H1 (cell line): Measurements from ENCODE around the gene ZNF358. TPM values are rescaled to one million over a fixed set of nuclear protein-coding genes. Genes with fewer than 3 reads are reported as not detected.

Source experiments
- CTCF ChIA-PET: fragments of 300-600 bp; sonication (Branson Sonifier 250); formaldehyde crosslinking; loops from one replicate; lab custom pipeline; 2021; ENCODE audit not compliant: partially characterized antibody; lab: Charles Lee
- POLR2A ChIA-PET: fragments of 300-600 bp; sonication (Branson Sonifier 250); formaldehyde crosslinking; loops from one replicate; lab custom pipeline; 2021; ENCODE audit warnings: inconsistent platforms; ENCODE audit not compliant: partially characterized antibody; lab: Charles Lee
- DNase-seq, 2 experiments: peaks; one replicate each; pipeline versions ENCODE4 v3.0.0 to v3.0.0-alpha.2; 2010 to 2022; ENCODE audit warnings: low spot score in 2 of 2, low read depth in 1 of 2, mixed read lengths in 1 of 2
- FAIRE-seq: peaks from 2 replicates; lab custom pipeline; 2011; peaks lifted over from hg19 to GRCh38; lab: Jason Lieb, UNC
- H2AFZ ChIP-seq: 2 replicates; pipeline ENCODE4 v1.8.1; 2012; ENCODE audit warnings: low read length, inconsistent platforms
- H2AK5ac ChIP-seq: 2 replicates; pipeline ENCODE4 v1.6.1; 2013; ENCODE audit warnings: low read depth, low read length
- H2BK120ac ChIP-seq: replicated peaks from 2 replicates; pipeline ENCODE3; 2013; ENCODE audit warnings: low read depth, low read length, inconsistent platforms
- H2BK12ac ChIP-seq: 2 replicates; pipeline ENCODE4 v1.6.1; 2013; ENCODE audit warnings: low read depth, low read length
- H2BK15ac ChIP-seq: 2 replicates; pipeline ENCODE4 v1.6.1; 2013; ENCODE audit warnings: low read length
- H2BK20ac ChIP-seq: 2 replicates; pipeline ENCODE4 v1.6.1; 2013; ENCODE audit warnings: low read length
- H2BK5ac ChIP-seq: 2 replicates; pipeline ENCODE4 v1.6.1; 2013; ENCODE audit warnings: low read depth, low read length
- H3K14ac ChIP-seq: 2 replicates; pipeline ENCODE4 v1.6.1; 2013; ENCODE audit warnings: inconsistent platforms; ENCODE audit not compliant: insufficient read length
- H3K18ac ChIP-seq: 2 replicates; pipeline ENCODE4 v1.6.1; 2013; ENCODE audit warnings: low read length; ENCODE audit errors: extremely low read depth
- H3K23ac ChIP-seq: 2 replicates; pipeline ENCODE4 v1.6.1; 2013; ENCODE audit warnings: inconsistent platforms; ENCODE audit not compliant: insufficient read length
- H3K23me2 ChIP-seq: 2 replicates; pipeline ENCODE4 v1.6.1; 2013; ENCODE audit warnings: low read depth, low read length
- H3K27ac ChIP-seq: 2 replicates; pipeline ENCODE4 v1.6.1; 2011; ENCODE audit warnings: low read depth, low read length, inconsistent platforms
- H3K27me3 ChIP-seq, 4 experiments: replicated peaks in 1 of 4; 1 replicate in 1 of 4; 2 replicates in 3 of 4; pipeline versions ENCODE4 v1.6.1 to v1.8.1; 2011 to 2013; ENCODE audit warnings: low read length in 3 of 4, mild to moderate bottlenecking in 3 of 4, inconsistent platforms in 2 of 4, mixed read lengths in 2 of 4, moderate library complexity in 1 of 4; ENCODE audit not compliant: control insufficient read depth in 3 of 4, insufficient read depth in 3 of 4; ENCODE audit errors: extremely low read depth in 1 of 4
- H3K36me3 ChIP-seq, 4 experiments: 2 replicates each; pipeline versions ENCODE4 v1.6.1 to v1.8.1; 2011 to 2013; ENCODE audit warnings: mild to moderate bottlenecking in 4 of 4, low read length in 3 of 4, moderate library complexity in 2 of 4, control low read depth in 1 of 4, inconsistent platforms in 1 of 4; ENCODE audit not compliant: insufficient read depth in 4 of 4, control insufficient read depth in 2 of 4
- H3K4ac ChIP-seq: replicated peaks from 2 replicates; pipeline ENCODE3; 2013; ENCODE audit warnings: low read length, low read depth, mixed read lengths, inconsistent platforms; ENCODE audit not compliant: insufficient read length
- H3K4me1 ChIP-seq, 4 experiments: replicated peaks in 1 of 4; 1 replicate in 1 of 4; 2 replicates in 3 of 4; pipeline versions ENCODE4 v1.6.1 to v1.8.1; 2011 to 2013; ENCODE audit warnings: low read length in 3 of 4, inconsistent platforms in 2 of 4, mixed read lengths in 1 of 4; ENCODE audit not compliant: insufficient read depth in 4 of 4, control insufficient read depth in 3 of 4
- H3K4me2 ChIP-seq, 2 experiments: 2 replicates each; pipeline versions ENCODE4 v1.6.1 to v1.8.1; 2011 to 2013; ENCODE audit warnings: low read depth in 2 of 2, low read length in 2 of 2, control low read depth in 1 of 2, inconsistent platforms in 1 of 2, mild to moderate bottlenecking in 1 of 2; ENCODE audit not compliant: insufficient read depth in 1 of 2
- H3K4me3 ChIP-seq, 4 experiments: fragments of 200-600, 300-600 bp in 1 of 4; sonication (generic), shearing (Covaris generic), sonication (Bioruptor Twin) in 1 of 4; 2 replicates each; pipeline versions ENCODE4 v1.5.1 to v1.8.1; 2011 to 2016; ENCODE audit warnings: low read length in 4 of 4, low read depth in 3 of 4, control low read depth in 2 of 4, inconsistent platforms in 2 of 4, mild to moderate bottlenecking in 2 of 4, mixed read lengths in 1 of 4, moderate library complexity in 1 of 4; ENCODE audit not compliant: insufficient read depth in 2 of 4; ENCODE audit errors: extremely low read depth in 1 of 4
- H3K56ac ChIP-seq: replicated peaks from 2 replicates; pipeline ENCODE3; 2013; ENCODE audit warnings: low read depth, mild to moderate bottlenecking, mixed read lengths, low read length, inconsistent platforms; ENCODE audit not compliant: insufficient read length
- H3K79me1 ChIP-seq: 2 replicates; pipeline ENCODE4 v1.6.1; 2013; ENCODE audit warnings: low read depth, low read length, control low read depth
- H3K79me2 ChIP-seq, 2 experiments: 2 replicates each; pipeline versions ENCODE4 v1.6.1 to v1.8.1; 2012 to 2013; ENCODE audit warnings: low read length in 2 of 2, mild to moderate bottlenecking in 2 of 2, inconsistent platforms in 1 of 2; ENCODE audit not compliant: insufficient read depth in 2 of 2, control insufficient read depth in 1 of 2
- H3K9ac ChIP-seq, 4 experiments: replicated peaks in 1 of 4; 1 replicate in 1 of 4; 2 replicates in 3 of 4; pipeline versions ENCODE4 v1.6.1 to v1.8.1; 2011 to 2013; ENCODE audit warnings: low read depth in 3 of 4, low read length in 3 of 4, control low read depth in 2 of 4, mild to moderate bottlenecking in 2 of 4, moderate library complexity in 2 of 4, inconsistent platforms in 1 of 4; ENCODE audit errors: extremely low read depth in 1 of 4
- H3K9me3 ChIP-seq, 2 experiments: 2 replicates each; pipeline versions ENCODE4 v1.6.1 to v1.8.1; 2012 to 2013; ENCODE audit warnings: mild to moderate bottlenecking in 2 of 2, moderate library complexity in 2 of 2, control low read depth in 1 of 2, inconsistent platforms in 1 of 2, low read depth in 1 of 2, low read length in 1 of 2, mixed read lengths in 1 of 2; ENCODE audit not compliant: insufficient read depth in 2 of 2
- H4K20me1 ChIP-seq, 2 experiments: replicated peaks in 1 of 2; 2 replicates each; pipeline versions ENCODE3 to v1.8.1; 2011 to 2013; ENCODE audit warnings: inconsistent platforms in 2 of 2, low read length in 2 of 2, mild to moderate bottlenecking in 1 of 2; ENCODE audit not compliant: insufficient read depth in 2 of 2, control insufficient read depth in 1 of 2
- H4K5ac ChIP-seq: 2 replicates; pipeline ENCODE4 v1.6.1; 2013; ENCODE audit warnings: low read length, low read depth, mixed read lengths, inconsistent platforms; ENCODE audit not compliant: insufficient read length
- H4K8ac ChIP-seq: 2 replicates; pipeline ENCODE4 v1.8.0; 2013; ENCODE audit warnings: mild to moderate bottlenecking, moderate library complexity, low read length, inconsistent platforms; ENCODE audit not compliant: insufficient read depth; ENCODE audit errors: extremely low read depth
- H4K91ac ChIP-seq: replicated peaks from 2 replicates; pipeline ENCODE3; 2013; ENCODE audit warnings: low read length, mixed read lengths, inconsistent platforms; ENCODE audit not compliant: insufficient read length
- BRCA1 ChIP-seq: IDR thresholded peaks from 2 replicates; pipeline ENCODE4 v1.6.1; 2012; ENCODE audit warnings: low read depth, low read length, improper control_type of control experiment
- CHD2 ChIP-seq: IDR thresholded peaks from 2 replicates; pipeline ENCODE4 v1.6.1; 2012; ENCODE audit warnings: low read length, improper control_type of control experiment
- GTF2F1 ChIP-seq: IDR thresholded peaks from 2 replicates; pipeline ENCODE4 v1.6.1; 2012; ENCODE audit warnings: low read depth, low read length, improper control_type of control experiment, borderline replicate concordance
- POLR2AphosphoS5 ChIP-seq: IDR thresholded peaks from 2 replicates; pipeline ENCODE4 v1.6.1; 2011; ENCODE audit warnings: low read depth, low read length
- POU5F1 ChIP-seq: IDR thresholded peaks from 2 replicates; pipeline ENCODE4 v1.6.1; 2011; ENCODE audit warnings: low read depth, mild to moderate bottlenecking, low read length, moderate library complexity
- RAD21 ChIP-seq, 2 experiments: IDR thresholded peaks in 1 of 2; conservative IDR thresholded peaks in 1 of 2; 2 replicates each; pipeline ENCODE4 v1.6.1; 2011; ENCODE audit warnings: low read depth in 2 of 2, low read length in 2 of 2, improper control_type of control experiment in 1 of 2, inconsistent platforms in 1 of 2, mild to moderate bottlenecking in 1 of 2, moderate library complexity in 1 of 2
- SAP30 ChIP-seq: fragments of 300-600 bp; sonication (generic); IDR thresholded peaks from 2 replicates; pipeline ENCODE4 v1.7.1; 2012; ENCODE audit warnings: low read length, moderate library complexity, mild to moderate bottlenecking, inconsistent platforms; ENCODE audit not compliant: insufficient read depth, insufficient replicate concordance
- SP2 ChIP-seq: IDR thresholded peaks from 2 replicates; pipeline ENCODE4 v1.6.1; 2012; ENCODE audit warnings: mild to moderate bottlenecking, low read length, inconsistent platforms
- whole genome bisulfite sequencing, 2 experiments: shearing (Covaris generic) in 1 of 2; methylation state at CpG; one replicate each; pipeline versions ENCODE4 v1.1.6 to v1.1.7; 2013 to 2015; ENCODE audit warnings: low lambda C conversion rate in 2 of 2, mixed read lengths in 2 of 2, inconsistent platforms in 1 of 2, low coverage in 1 of 2, missing lambda C conversion rate in 1 of 2; ENCODE audit not compliant: insufficient replicate concordance in 2 of 2, insufficient coverage in 1 of 2, insufficient read length in 1 of 2; ENCODE audit errors: extremely low coverage in 1 of 2, missing lambda C conversion rate in 1 of 2; 5-methylcytosine and 5-hydroxymethylcytosine counted together
- long read RNA-seq, 2 experiments: library from RNA in 1 of 2; library from capped mRNA in 1 of 2; stranded (forward); transcript quantifications; one replicate each; pipeline ENCODE4 v2.0.0, GENCODE V29; 2021; ENCODE audit warnings: inconsistent platforms in 1 of 2
- polyA minus RNA-seq, 3 experiments: library from RNA; depleted of rRNA, polyadenylated mRNA; stranded (reverse); fragments of >200 nt; gene quantifications; 1 replicate in 2 of 3; 2 replicates in 1 of 3; pipeline ENCODE4 v1.2.3, GENCODE V29; 2011
- polyA plus RNA-seq, 7 experiments: library from polyadenylated mRNA; depleted of rRNA in 3 of 7; stranded (reverse) in 5 of 7; unstranded in 2 of 7; fragments of >200 nt in 5 of 7; fragments of 200-250 nt in 2 of 7; gene quantifications; 1 replicate in 5 of 7; 2 replicates in 1 of 7; 4 replicates in 1 of 7; pipeline versions ENCODE4 v1.2.1 to v1.2.3, GENCODE V29; 2011 to 2013; ENCODE audit warnings: missing spikeins in 2 of 7, mixed read lengths in 2 of 7
- total RNA-seq: library from RNA; stranded (reverse); fragmentation: NEBNext Ultra II Directional; extraction: Animal tissue kit (Norgen Biotek cat#: 25700); gene quantifications from 2 replicates; pipeline ENCODE4 v1.2.1, GENCODE V29; 2021
- TF ChIP-seq, protein P1 (sequence below): IDR thresholded peaks from 2 replicates; pipeline ENCODE4 v1.6.1; 2012; ENCODE audit warnings: inconsistent platforms

The ZNF358 gene
- total RNA-seq = 40.0 and 44.0 TPM in 2 replicates
- polyA plus RNA-seq (2011; rRNA removed) = 60.3 and 117 TPM in 2 replicates
- 39.7 TPM for polyA plus RNA-seq (2011; cell fraction: cytosol; rRNA removed)
- 48.1 TPM for polyA plus RNA-seq (2011; cell fraction: nucleus; rRNA removed)
- polyA plus RNA-seq (2012, experiment 1 of 2) = 34.2 to 38.8 TPM (median 38.1 TPM) in 4 replicates
- 37.1 TPM for polyA plus RNA-seq (2012, experiment 2 of 2)
- 43.9 TPM for polyA plus RNA-seq (2013, experiment 1 of 2)
- polyA plus RNA-seq (2013, experiment 2 of 2) = 44.5 TPM
- 15.6 and 24.3 TPM in 2 replicates for polyA minus RNA-seq (2011; rRNA and poly(A)+ RNA removed)
- polyA minus RNA-seq (2011; cell fraction: cytosol; rRNA and poly(A)+ RNA removed) = 34.9 TPM
- polyA minus RNA-seq (2011; cell fraction: nucleus; rRNA and poly(A)+ RNA removed) = 19.2 TPM
- long read RNA-seq, experiment 1, transcript ZNF358-202 (2 exons, 1,954 nt) = major isoform, 24 of 72 reads
- long read RNA-seq, experiment 1, partial matches to known transcripts = 47 of 72 reads
- long read RNA-seq, experiment 1, other reads (novel, unspliced or antisense) = 1 of 72 reads
- long read RNA-seq, experiment 2, partial matches to known transcripts = 0 of 1 reads
- long read RNA-seq, experiment 2, other reads (novel, unspliced or antisense) = 1 of 1 reads

DNA sequence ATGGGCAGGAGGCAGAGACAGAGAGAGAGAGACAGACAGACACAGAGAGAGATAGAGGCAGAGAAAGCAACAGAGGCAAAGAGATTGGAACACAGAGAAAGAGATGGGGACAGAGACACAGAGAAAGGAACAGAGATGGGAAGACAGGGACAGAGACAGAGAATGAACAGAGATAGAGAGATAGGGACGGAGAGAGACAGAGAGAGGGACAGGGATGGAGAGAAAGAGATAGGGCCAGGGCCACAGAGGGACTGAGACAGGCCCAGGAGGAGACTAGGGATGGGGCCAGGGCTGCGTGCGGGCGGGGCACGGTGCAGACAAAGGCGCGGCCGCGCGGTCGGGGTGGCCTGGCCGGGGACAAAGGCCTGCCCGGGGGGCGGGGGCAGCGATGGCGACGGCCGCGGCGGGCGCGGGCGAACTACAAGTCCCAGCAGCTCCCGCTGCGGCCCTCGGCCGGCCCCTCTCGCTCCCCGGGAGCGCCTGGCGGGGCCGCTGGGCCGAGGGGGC is at the start of gene ZNF358:
TSS of gene ZNF358 (plus strand) at position 459 of the 507 bp plus-strand sequence. CDS start 3,140 bp downstream, outside the sequence.
- H3K4ac ChIP-seq = peak within 1 kb of the TSS; percentile 96
- H2BK15ac ChIP-seq = peak within 1 kb of the TSS; percentile 99
- H3K23ac ChIP-seq = no peak within 1 kb of the TSS
- peak within 1 kb of the TSS; percentile 96 for H2BK12ac ChIP-seq
- no peaks in the 10 kb centered on the region for H3K9me3 ChIP-seq
- H4K8ac ChIP-seq = peak within 1 kb of the TSS; percentile 95
- peaks cover 0 to 11% of the 10 kb centered on the region in 2 experiments; a peak in 1 of 4 replicates for H3K79me2 ChIP-seq
- H3K27me3 ChIP-seq = no peaks in the 10 kb centered on the region
- H3K4me3 ChIP-seq = peak within 1 kb of the TSS; percentile 72 to 95 (median 77)
- peak within 1 kb of the TSS; percentile 53 for H2AK5ac ChIP-seq
- WGBS, 2 experiments = 2% methylated on average over 11 of the region's 33 CpGs; no CpG with 5 or more reads in 1 of the 2 experiments
- H3K9ac ChIP-seq = peak within 1 kb of the TSS; percentile 63 to 86 (median 78)
- peak within 1 kb of the TSS; percentile 96 for H2BK5ac ChIP-seq
- no peak within 1 kb of the TSS for H3K56ac ChIP-seq
- H3K23me2 ChIP-seq = peaks cover 4% of the 10 kb centered on the region
- ChIA-PET POLR2A (interaction anchor here (1.2 to 2.8 kb wide), 3 partner anchors 9 to 19 kb away, joined by 4 to 12 read pairs (median 5); no protein-coding TSS in a partner anchor), CTCF (interaction anchor here (0.9 to 1.8 kb wide), 4 partner anchors 10 to 165 kb away, joined by 3 to 5 read pairs (median 3); partner anchors contain the start of gene TRAPPC5)
- no peak for FAIRE-seq
- peak within 1 kb of the TSS; percentile 43 for H2BK120ac ChIP-seq
- H3K27ac ChIP-seq = peak within 1 kb of the TSS; percentile 29; the same call in 1 of the 2 replicates
- peak within 1 kb of the TSS; percentile 94 for H4K91ac ChIP-seq
- peak within 1 kb of the TSS; percentile 47 for H4K5ac ChIP-seq
- peak within 1 kb of the TSS; percentile 78 for H3K18ac ChIP-seq
- H2AFZ ChIP-seq = peak within 1 kb of the TSS; percentile 34; the same call in 1 of the 2 replicates
- no peak within 1 kb of the TSS for H3K14ac ChIP-seq
- H3K4me1 ChIP-seq = peaks cover 0 to 11% (median 6%) of the 10 kb centered on the region in 4 experiments; a peak in 5 of 7 replicates
- H2BK20ac ChIP-seq = 0 out of 2 replicates have a peak within 1 kb of the TSS, but pooled peaks have one; percentile 77
- H3K36me3 ChIP-seq = peaks cover 0 to 7% (median 3%) of the 10 kb centered on the region in 4 experiments; a peak in 1 of 8 replicates
- H3K4me2 ChIP-seq = peak within 1 kb of the TSS; percentile 85 to 98
- H3K79me1 ChIP-seq = 0 out of 2 replicates have a peak, but pooled peaks cover 3% of the 10 kb centered on the region
- H4K20me1 ChIP-seq = peaks cover 1 to 2% of the 10 kb centered on the region in 2 experiments
- peak in 1 of 2 experiments; percentile 88 for DNase-seq
- TF ChIP-seq SP2 = no peak
- no peak for TF ChIP-seq GTF2F1
- TF ChIP-seq CHD2 = no peak
- TF ChIP-seq SAP30 = no peak
- no peak for TF ChIP-seq BRCA1
- TF ChIP-seq, protein P1, sequence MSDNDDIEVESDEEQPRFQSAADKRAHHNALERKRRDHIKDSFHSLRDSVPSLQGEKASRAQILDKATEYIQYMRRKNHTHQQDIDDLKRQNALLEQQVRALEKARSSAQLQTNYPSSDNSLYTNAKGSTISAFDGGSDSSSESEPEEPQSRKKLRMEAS = peak; percentile 64
- TF ChIP-seq RAD21 (IDR thresholded peaks at IDR 0.05 in 1 of 2, conservative IDR thresholded peaks at IDR 0.05 in 1 of 2; ENCODE audit: low read depth in 2 of 2, low read length in 2 of 2) = no peak
- TF ChIP-seq POLR2AphosphoS5 = peak; percentile 72; the same call in 1 of the 2 replicates
- 0 out of 2 replicates have a peak, but pooled peaks have one; percentile 10 for TF ChIP-seq POU5F1
